ENCODE results near the gene SYT15B.
"Not testable (repeated sequence)": the region's sequence is repeated elsewhere in the genome, so short reads cannot be mapped to it uniquely, and the experiment has no call there.

DNA sequence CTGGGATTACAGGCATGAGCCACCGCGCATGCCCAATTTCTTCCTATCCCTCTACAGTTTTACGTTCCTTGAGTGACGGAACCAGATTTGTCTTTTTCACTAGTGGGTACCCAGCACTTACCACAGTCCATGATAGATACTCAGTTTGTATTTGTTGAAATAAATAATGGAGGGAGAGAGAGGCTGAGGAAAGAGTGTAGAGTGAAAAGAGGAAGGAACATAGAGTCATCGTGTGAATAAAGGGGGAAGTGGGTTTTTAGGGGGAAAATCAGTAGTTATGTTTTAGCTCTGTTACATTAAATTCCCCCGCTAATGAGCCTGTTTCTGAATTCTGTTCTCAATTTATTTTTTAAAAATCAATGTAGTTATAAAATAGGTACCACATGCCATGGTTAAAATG is 37.7 kb downstream of the SYT15B start:
- not testable (repeated sequence) for TF ChIP-seq POLR2A (IDR thresholded peaks at IDR 0.05; ENCODE audit: low read depth, low read length); JUNB (IDR thresholded peaks at IDR 0.05); YY1 (IDR thresholded peaks at IDR 0.05; ENCODE audit: low read depth, low read length); NR2C1 (IDR thresholded peaks at IDR 0.05); POLR2AphosphoS5 (IDR thresholded peaks at IDR 0.05; ENCODE audit: low read length); STAT1 (conservative IDR thresholded peaks at IDR 0.05); SP1 (IDR thresholded peaks at IDR 0.05; ENCODE audit: low read depth, low read length)
- TF ChIP-seq, protein P1, sequence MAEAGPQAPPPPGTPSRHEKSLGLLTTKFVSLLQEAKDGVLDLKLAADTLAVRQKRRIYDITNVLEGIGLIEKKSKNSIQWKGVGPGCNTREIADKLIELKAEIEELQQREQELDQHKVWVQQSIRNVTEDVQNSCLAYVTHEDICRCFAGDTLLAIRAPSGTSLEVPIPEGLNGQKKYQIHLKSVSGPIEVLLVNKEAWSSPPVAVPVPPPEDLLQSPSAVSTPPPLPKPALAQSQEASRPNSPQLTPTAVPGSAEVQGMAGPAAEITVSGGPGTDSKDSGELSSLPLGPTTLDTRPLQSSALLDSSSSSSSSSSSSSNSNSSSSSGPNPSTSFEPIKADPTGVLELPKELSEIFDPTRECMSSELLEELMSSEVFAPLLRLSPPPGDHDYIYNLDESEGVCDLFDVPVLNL (IDR thresholded peaks at IDR 0.05; ENCODE audit: low read depth, low read length) = not testable (repeated sequence)
